Panc1 (cell line): ENCODE results near the gene RABGGTA. TPM values are rescaled to one million over a fixed set of nuclear protein-coding genes. Genes with fewer than 3 reads are reported as not detected.
A peak's percentile ranks its signal among the peaks of the same experiment; 100 is the strongest.
"Not testable (repeated sequence)": the region's sequence is repeated elsewhere in the genome, so short reads cannot be mapped to it uniquely, and the experiment has no call there.

Source experiments
- ATAC-seq: fragments of 200-7000 bp; cut with Tn5 transposase; 2 replicates; pipeline ENCODE4 v1.9.1; 2020; ENCODE audit warnings: mild to moderate bottlenecking, moderate library complexity
- BruUV-seq: library from RNA; stranded (reverse); fragments of 400-500 nt; replicated peaks from 2 replicates; lab custom pipeline; 2021; lab: Mats Ljungman, UMichigan
- CTCF ChIA-PET: fragments of 300-600 bp; sonication (Branson Sonifier 250); formaldehyde crosslinking; loops from one replicate; lab custom pipeline; 2022; ENCODE audit warnings: antibody characterized with exemption; lab: Charles Lee
- POLR2A ChIA-PET: fragments of 300-600 bp; sonication (Branson Sonifier 250); formaldehyde crosslinking; loops from one replicate; lab custom pipeline; 2022; ENCODE audit warnings: antibody characterized with exemption; lab: Charles Lee
- DNase-seq: peaks from one replicate; pipeline ENCODE4 v3.0.0-alpha.2; 2010; ENCODE audit warnings: low read depth, low spot score
- H3K27ac ChIP-seq: 2 replicates; pipeline ENCODE4 v1.5.1; 2011; ENCODE audit warnings: mild to moderate bottlenecking, low read length, inconsistent platforms
- H3K27me3 ChIP-seq: fragments of 200-500 bp; sonication (Bioruptor generic); 2 replicates; pipeline ENCODE4 v1.6.0; 2014; ENCODE audit warnings: low read length, inconsistent platforms; ENCODE audit not compliant: control insufficient read depth, insufficient read depth
- H3K36me3 ChIP-seq: fragments of 200-500 bp; sonication (Bioruptor generic); 2 replicates; pipeline ENCODE4 v1.5.1; 2014; ENCODE audit warnings: inconsistent platforms, mild to moderate bottlenecking, low read length, moderate library complexity; ENCODE audit not compliant: control insufficient read depth, insufficient read depth
- H3K4me1 ChIP-seq: 2 replicates; pipeline ENCODE4 v1.5.1; 2011; ENCODE audit warnings: inconsistent platforms, mild to moderate bottlenecking, low read length, moderate library complexity; ENCODE audit not compliant: control insufficient read depth, insufficient read depth
- H3K4me3 ChIP-seq, 2 experiments: 2 replicates each; pipeline ENCODE4 v1.5.1; 2011 to 2012; ENCODE audit warnings: low read depth in 2 of 2, low read length in 2 of 2, mild to moderate bottlenecking in 2 of 2, inconsistent platforms in 1 of 2, moderate library complexity in 1 of 2
- H3K9me3 ChIP-seq: fragments of 200-500 bp; sonication (Bioruptor generic); 2 replicates; pipeline ENCODE4 v1.5.1; 2014; ENCODE audit warnings: low read depth, mild to moderate bottlenecking, inconsistent platforms, low read length, moderate library complexity; ENCODE audit not compliant: control insufficient read depth, insufficient read depth
- CTCF ChIP-seq: fragments of 450-650 bp; IDR thresholded peaks from 2 replicates; pipeline ENCODE4 v1.5.1; 2017; ENCODE audit warnings: mild to moderate bottlenecking
- POLR2AphosphoS5 ChIP-seq: IDR thresholded peaks from 2 replicates; pipeline ENCODE4 v1.6.1; 2012; ENCODE audit warnings: mild to moderate bottlenecking, low read depth, low read length, moderate library complexity
- REST ChIP-seq, 2 experiments: IDR thresholded peaks; 2 replicates each; pipeline ENCODE4 v1.6.1; 2011 to 2012; ENCODE audit warnings: low read depth in 2 of 2, control low read depth in 1 of 2, low read length in 1 of 2, mild to moderate bottlenecking in 1 of 2, moderate library complexity in 1 of 2; ENCODE audit not compliant: insufficient read depth in 1 of 2
- SIN3A ChIP-seq: IDR thresholded peaks from 2 replicates; pipeline ENCODE4 v1.6.1; 2012; ENCODE audit warnings: low read depth, mild to moderate bottlenecking, low read length, moderate library complexity, borderline replicate concordance; ENCODE audit not compliant: insufficient read depth
- TCF7L2 ChIP-seq: IDR thresholded peaks from 2 replicates; pipeline ENCODE4 v1.6.1; 2011; ENCODE audit warnings: mild to moderate bottlenecking, low read depth, low read length, inconsistent platforms
- in situ Hi-C: cut with HindIII; loops from 2 replicates; pipeline ENCODE4 v1.10.0; 2016; ENCODE audit warnings: low sequenced_read_pairs, low pct_unique_long_range_greater_than_20kb
- intact Hi-C: fragments of 100-400 bp; cut with micrococcal nuclease; formaldehyde crosslinking; loops from one replicate; pipeline ENCODE4 v1.10.0; 2022; ENCODE audit not compliant: unreplicated experiment
- total RNA-seq: library from RNA; stranded (reverse); gene quantifications from one replicate; pipeline ENCODE4 v1.2.1, GENCODE V29; 2021; ENCODE audit not compliant: unreplicated experiment

The RABGGTA gene
- total RNA-seq, 1 experiment from 2014 or later: 30.9 TPM

GRCh38 chr14:24224618-24225071 is 46.8 kb downstream of the RABGGTA start:
- no peaks in the 10 kb centered on the region for H3K4me1 ChIP-seq
- ATAC-seq (peak; percentile 63; the same call in 1 of the 2 replicates), DNase-seq (no peak)
- in situ Hi-C loops: no loop called here
- BruUV-seq: no TSS peak
- H3K4me3 ChIP-seq: no peak overlapping the region
- no peaks in the 10 kb centered on the region for H3K9me3 ChIP-seq
- ChIA-PET POLR2A (interaction anchor here (0.8 kb wide), 1 partner anchor 42 kb away, joined by 11 read pairs; no protein-coding TSS in a partner anchor), CTCF (no interaction called here)
- peaks cover 4% of the 10 kb centered on the region; the same call in 1 of the 2 replicates for H3K36me3 ChIP-seq
- TF ChIP-seq REST (IDR thresholded peaks at IDR 0.05; ENCODE audit: insufficient read depth in 1 of 2, low read depth in 2 of 2, low read length in 1 of 2): no peak
- TF ChIP-seq CTCF: no peak
- TF ChIP-seq SIN3A: no peak
- no peaks in the 10 kb centered on the region for H3K27me3 ChIP-seq
- intact Hi-C loops: no loop called here
- H3K27ac ChIP-seq: no peak overlapping the region

- H3K9me3 ChIP-seq, in situ Hi-C loops, H3K4me1 ChIP-seq, H3K36me3 ChIP-seq, H3K27ac ChIP-seq, ATAC-seq, CTCF ChIA-PET, intact Hi-C loops, BruUV-seq, H3K4me3 ChIP-seq, POLR2A ChIA-PET, DNase-seq, H3K27me3 ChIP-seq: not testable (repeated sequence)
Observed at GRCh38 chr14:24222987-24223386, 48.4 kb downstream of the RABGGTA start.

GRCh38 chr14:24219521-24219920 is 51.9 kb downstream of the RABGGTA start:
- peaks cover 5% of the 10 kb centered on the region for H3K36me3 ChIP-seq
- no TSS peak for BruUV-seq
- H3K9me3 ChIP-seq: no peaks in the 10 kb centered on the region
- intact Hi-C loops: no loop called here
- no peak overlapping the region for H3K4me3 ChIP-seq
- DNase-seq (no peak), ATAC-seq (no peak)
- ChIA-PET POLR2A (no interaction called here), CTCF (interaction anchor here (0.7 kb wide), 2 partner anchors 182 to 212 kb away, joined by 11 to 13 read pairs; no protein-coding TSS in a partner anchor)
- H3K27me3 ChIP-seq: no peaks in the 10 kb centered on the region
- TF ChIP-seq TCF7L2 (no peak), SIN3A (no peak), POLR2AphosphoS5 (no peak), CTCF (no peak), REST (IDR thresholded peaks at IDR 0.05; ENCODE audit: insufficient read depth in 1 of 2, low read depth in 2 of 2, low read length in 1 of 2) (no peak)
- no peak overlapping the region for H3K27ac ChIP-seq
- no peaks in the 10 kb centered on the region; the same call in none of the 2 replicates for H3K4me1 ChIP-seq
- in situ Hi-C loops: no loop called here
